K562 (cell line): ENCODE data around the gene CDHR1. TPM values are rescaled to one million over a fixed set of nuclear protein-coding genes. Genes with fewer than 3 reads are reported as not detected.

Source experiments
- ATAC-seq: fragments of 200-7000 bp; cut with Tn5 transposase; 3 replicates; pipeline ENCODE4 v1.9.1; 2020; ENCODE audit warnings: moderate library complexity
- BruUV-seq: library from RNA; stranded (reverse); fragments of 400-500 nt; replicated peaks from 2 replicates; lab custom pipeline; 2021; lab: Mats Ljungman, UMichigan
- CTCF ChIA-PET: fragments of 300-600 bp; formaldehyde crosslinking; extraction: SDS; loops from one replicate; lab custom pipeline; 2021; ENCODE audit warnings: low intra/inter-chr PET ratio; lab: Yijun Ruan, JAX
- POLR2A ChIA-PET: fragments of 300-600, 350-650 bp; sonication (Branson Sonifier 250); formaldehyde crosslinking; extraction: SDS; loops from one replicate; lab custom pipeline; 2021; ENCODE audit warnings: antibody characterized with exemption, inconsistent platforms; lab: Yijun Ruan, JAX
- DNase-seq, 4 experiments: peaks; one replicate each; pipeline versions ENCODE4 v3.0.0 to v3.0.0-alpha.2; 2011 to 2018; ENCODE audit warnings: low spot score in 3 of 4, mixed read lengths in 3 of 4; ENCODE audit errors: extremely low read depth in 1 of 4
- FAIRE-seq: peaks from 2 replicates; lab custom pipeline; 2011; peaks lifted over from hg19 to GRCh38; lab: Jason Lieb, UNC
- H2AFZ ChIP-seq: 2 replicates; pipeline ENCODE4 v1.6.0; 2011; ENCODE audit warnings: low read depth, low read length, control low read depth, inconsistent platforms
- H3K27ac ChIP-seq: fragments of 200-600 bp; 3 replicates; pipeline ENCODE4 v1.8.0; 2011; ENCODE audit warnings: low read depth, mild to moderate bottlenecking, control low read depth, inconsistent platforms, low read length, moderate library complexity, mixed read lengths; ENCODE audit errors: extremely low read depth
- H3K27me3 ChIP-seq, 2 experiments: fragments of 300-600 bp in 1 of 2; 2 replicates in 1 of 2; 3 replicates in 1 of 2; pipeline versions ENCODE4 v1.6.0 to v1.8.0; 2011; ENCODE audit warnings: inconsistent platforms in 2 of 2, low read length in 2 of 2, mild to moderate bottlenecking in 1 of 2, mixed read lengths in 1 of 2, moderate library complexity in 1 of 2; ENCODE audit not compliant: control insufficient read depth in 2 of 2, insufficient read depth in 2 of 2
- H3K36me3 ChIP-seq: fragments of 300-600 bp; 3 replicates; pipeline ENCODE4 v1.8.0; 2011; ENCODE audit warnings: mild to moderate bottlenecking, low read length, inconsistent platforms; ENCODE audit not compliant: control insufficient read depth, insufficient read depth
- H3K4me1 ChIP-seq, 2 experiments: fragments of 200-600 bp in 1 of 2; replicated peaks in 1 of 2; 2 replicates in 1 of 2; 3 replicates in 1 of 2; pipeline versions ENCODE4 v1.5.1 to v1.8.0; 2011; ENCODE audit warnings: inconsistent platforms in 2 of 2, low read length in 2 of 2, mild to moderate bottlenecking in 1 of 2, mixed read lengths in 1 of 2, moderate library complexity in 1 of 2; ENCODE audit not compliant: control insufficient read depth in 2 of 2, insufficient read depth in 2 of 2
- H3K4me2 ChIP-seq: 2 replicates; pipeline ENCODE4 v1.6.1; 2011; ENCODE audit warnings: low read length, control low read depth, inconsistent platforms, mixed read lengths; ENCODE audit not compliant: insufficient read depth
- H3K4me3 ChIP-seq: fragments of 200-600 bp; sonication (generic), shearing (Covaris generic); 2 replicates; pipeline ENCODE4 v1.5.1; 2016; ENCODE audit warnings: control low read depth, inconsistent platforms
- H3K79me2 ChIP-seq: fragments of 200-600 bp; 3 replicates; pipeline ENCODE4 v1.8.0; 2011; ENCODE audit warnings: low read length, inconsistent platforms; ENCODE audit not compliant: control insufficient read depth, insufficient read depth
- H3K9ac ChIP-seq, 2 experiments: 2 replicates each; pipeline versions ENCODE4 v1.6.0 to v1.6.1; 2011; ENCODE audit warnings: low read depth in 2 of 2, low read length in 2 of 2, control low read depth in 1 of 2, inconsistent platforms in 1 of 2, mild to moderate bottlenecking in 1 of 2, mixed read lengths in 1 of 2; ENCODE audit not compliant: insufficient read depth in 1 of 2
- H3K9me1 ChIP-seq: one replicate; pipeline ENCODE4 v1.6.0; 2011; ENCODE audit warnings: inconsistent platforms, mild to moderate bottlenecking, low read length, moderate library complexity; ENCODE audit not compliant: control insufficient read depth, insufficient read depth
- H3K9me3 ChIP-seq: replicated peaks from 2 replicates; pipeline ENCODE4 v1.5.1; 2011; ENCODE audit warnings: low read depth, low read length, inconsistent platforms; ENCODE audit not compliant: control insufficient read depth, insufficient read depth
- H4K20me1 ChIP-seq: replicated peaks from 2 replicates; pipeline ENCODE4 v1.6.1; 2011; ENCODE audit warnings: low read length, inconsistent platforms, mixed read lengths; ENCODE audit not compliant: control insufficient read depth, insufficient read depth
- CXXC5 ChIP-seq: fragments of 250-450 bp; sonication (Bioruptor Pico); IDR thresholded peaks from 2 replicates; pipeline ENCODE4 v1.8.0; 2022; ENCODE audit warnings: inconsistent platforms, mild to moderate bottlenecking, moderate library complexity
- FOXJ2 ChIP-seq: fragments of 200-800 bp; sonication (Bioruptor generic); IDR thresholded peaks from 2 replicates; pipeline ENCODE4 v1.6.1; 2016; ENCODE audit warnings: missing genetic modification characterization, missing compliant biosample characterization
- HNRNPH1 ChIP-seq: fragments of 200-400 bp; formaldehyde crosslinking; optimal IDR thresholded peaks from 2 replicates; pipeline ENCODE3; 2017; ENCODE audit warnings: low read depth, mild to moderate bottlenecking, low read length, moderate library complexity
- KAT2B ChIP-seq: IDR thresholded peaks from one replicate; pipeline ENCODE4 v1.6.1; 2012; ENCODE audit warnings: low read depth, mild to moderate bottlenecking, control low read depth, inconsistent platforms, low read length, moderate library complexity
- NFIX ChIP-seq: fragments of 250-450 bp; sonication (Bioruptor Pico); IDR thresholded peaks from 2 replicates; pipeline ENCODE4 v1.4.0; 2020; ENCODE audit warnings: low read depth, mild to moderate bottlenecking, moderate library complexity
- NUFIP1 ChIP-seq: fragments of 450-650 bp; IDR thresholded peaks from 2 replicates; pipeline ENCODE4 v1.6.1; 2018; ENCODE audit not compliant: partially characterized antibody
- PTTG1 ChIP-seq: fragments of 450-650 bp; IDR thresholded peaks from 2 replicates; pipeline ENCODE4 v1.6.1; 2016; ENCODE audit warnings: low read depth, mild to moderate bottlenecking, missing genetic modification characterization, missing compliant biosample characterization
- TARDBP ChIP-seq: fragments of 450-650 bp; IDR thresholded peaks from 2 replicates; pipeline ENCODE4 v1.6.1; 2016
- U2AF1 ChIP-seq: fragments of 200-400 bp; formaldehyde crosslinking; optimal IDR thresholded peaks from 2 replicates; pipeline ENCODE3; 2017; ENCODE audit warnings: mild to moderate bottlenecking, low read depth, low read length, moderate library complexity
- ZNF212 ChIP-seq: fragments of 450-650 bp; formaldehyde crosslinking; IDR thresholded peaks from 2 replicates; pipeline ENCODE4 v1.4.0; 2020; ENCODE audit warnings: mild to moderate bottlenecking
- ZNF717 ChIP-seq: fragments of 250-450 bp; sonication (Bioruptor Pico); IDR thresholded peaks from 2 replicates; pipeline ENCODE4 v1.5.0; 2021
- ZNF830 ChIP-seq: fragments of 250-450 bp; sonication (Bioruptor Pico); IDR thresholded peaks from 2 replicates; pipeline ENCODE4 v1.5.0; 2021; ENCODE audit warnings: mild to moderate bottlenecking
- ZSCAN29 ChIP-seq: fragments of 450-650 bp; IDR thresholded peaks from 2 replicates; pipeline ENCODE4 v1.6.1; 2017
- WGBS: fragments of 100-300 bp; shearing (Covaris generic); methylation state at CpG from one replicate; pipeline ENCODE4 v1.1.6; 2016; ENCODE audit warnings: low coverage, mixed read lengths; ENCODE audit not compliant: insufficient coverage; ENCODE audit errors: missing lambda C conversion rate; 5-methylcytosine and 5-hydroxymethylcytosine counted together
- in situ Hi-C: fragments of 300-500 bp; cut with MboI; formaldehyde crosslinking; loops from 4 replicates; pipeline ENCODE4 v1.15.0; 2018; ENCODE audit warnings: inconsistent platforms, mixed read lengths
- intact Hi-C: fragments of 100-400 bp; cut with micrococcal nuclease; formaldehyde crosslinking; loops from 2 replicates; pipeline ENCODE4 v1.14.2; 2022
- polyA plus RNA-seq, 8 experiments: library from polyadenylated mRNA; depleted of rRNA in 4 of 8; stranded (reverse) in 5 of 8; unstranded in 3 of 8; fragments of >200 nt; fragmentation: Nextera tagmentation in 2 of 8; fragmentation: Illumina TruSeq in 1 of 8; extraction: Ambion mirVana in 2 of 8; extraction: Trizol in 1 of 8; gene quantifications; 2 replicates each; pipeline versions ENCODE4 v1.2.1 to v1.2.3, GENCODE V29; 2011 to 2014; ENCODE audit warnings: inconsistent platforms in 1 of 8, missing spikeins in 1 of 8
- total RNA-seq, 7 experiments: library from RNA; depleted of rRNA in 6 of 7; stranded (reverse); fragments of >200 nt in 6 of 7; fragmentation: Illumina TruSeq in 2 of 7; extraction: Trizol in 2 of 7; gene quantifications; 2 replicates each; pipeline versions ENCODE4 v1.2.1 to v1.2.3, GENCODE V29; 2011 to 2021; ENCODE audit warnings: low replicate concordance in 1 of 7
- TF ChIP-seq, protein P1 (sequence below): fragments of 250-450 bp; sonication (Bioruptor Pico); IDR thresholded peaks from 2 replicates; pipeline ENCODE4 v1.9.0; 2021; ENCODE audit warnings: mild to moderate bottlenecking

The CDHR1 gene
- total and polyA plus RNA-seq, 9 of the 15 experiments (the other 6 are each of a cell fraction or from before 2014, with no cell fraction given), result 0.03 to 0.99 (median 0.20) TPM

DNA sequence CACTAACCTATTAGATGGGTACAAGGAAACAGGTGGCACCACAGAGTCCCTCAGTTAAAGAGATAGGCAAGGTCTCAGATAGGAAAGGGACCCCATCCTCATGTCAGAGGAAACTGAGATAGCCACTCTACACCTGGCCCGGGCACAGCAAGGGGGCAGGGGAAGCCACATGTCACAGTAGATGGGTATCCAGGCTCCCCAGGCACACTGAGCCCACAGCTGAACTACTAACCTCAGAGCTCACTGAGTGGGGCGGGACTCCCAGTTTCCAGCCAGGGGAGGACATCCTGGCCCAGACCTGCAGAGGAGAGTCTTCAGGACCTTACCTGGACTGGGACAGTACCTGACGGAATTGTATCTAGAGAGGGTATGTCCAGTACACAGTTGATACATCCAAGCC lies 3.7 kb upstream of the CDHR1 start:
- no peaks in the 10 kb centered on the region for H3K79me2 ChIP-seq
- in situ Hi-C loops (no loop called here), intact Hi-C loops (no loop called here)
- no peaks in the 10 kb centered on the region for H3K9me1 ChIP-seq
- no peak overlapping the region for H3K27ac ChIP-seq
- DNase-seq, result no peak
- no peak for ATAC-seq
- no peak overlapping the region for H2AFZ ChIP-seq
- peaks cover 24 to 80% of the 10 kb centered on the region in 2 experiments; a peak in 4 of 5 replicates for H3K27me3 ChIP-seq
- no peak for TF ChIP-seq ZNF212 (CRISPR knock-in tag)
- TF ChIP-seq ZNF830, result no peak
- TF ChIP-seq KAT2B, result no peak
- TF ChIP-seq CXXC5 (CRISPR knock-in tag), result no peak
- no peak for TF ChIP-seq PTTG1
- TF ChIP-seq, protein P1, sequence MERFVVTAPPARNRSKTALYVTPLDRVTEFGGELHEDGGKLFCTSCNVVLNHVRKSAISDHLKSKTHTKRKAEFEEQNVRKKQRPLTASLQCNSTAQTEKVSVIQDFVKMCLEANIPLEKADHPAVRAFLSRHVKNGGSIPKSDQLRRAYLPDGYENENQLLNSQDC (CRISPR knock-in tag), result no peak
- no peak for TF ChIP-seq NFIX (CRISPR knock-in tag)
- TF ChIP-seq NUFIP1, result no peak
- no peak for TF ChIP-seq TARDBP
- TF ChIP-seq FOXJ2 (tag), result no peak
- TF ChIP-seq U2AF1, result no peak
- no peak for TF ChIP-seq ZNF717 (CRISPR knock-in tag)
- no peak for TF ChIP-seq ZSCAN29
- no peak for TF ChIP-seq HNRNPH1
- H3K4me2 ChIP-seq, result no peak overlapping the region
- H3K4me1 ChIP-seq, result peaks cover 0 to 15% of the 10 kb centered on the region in 2 experiments; a peak in 3 of 5 replicates
- no TSS peak for BruUV-seq
- WGBS, result 0% methylated on average over 3 of the region's 3 CpGs
- ChIA-PET POLR2A (interaction anchor here (1.5 kb wide), 1 partner anchor 22 kb away, joined by 4 read pairs; no protein-coding TSS in a partner anchor), CTCF (no interaction called here)
- peaks cover 6% of the 10 kb centered on the region for H4K20me1 ChIP-seq
- H3K9me3 ChIP-seq, result no peaks in the 10 kb centered on the region
- no peak overlapping the region for H3K9ac ChIP-seq
- no peaks in the 10 kb centered on the region for H3K36me3 ChIP-seq
- FAIRE-seq, result no peak
- H3K4me3 ChIP-seq, result no peak overlapping the region
